CD4-positive, alpha-beta T cell treated with Interleukin-12 subunit alpha and Interleukin-12 subunit beta, for 1 hour (primary cell): ENCODE results near the gene USP17L10.
A peak's percentile ranks its signal among the peaks of the same experiment; 100 is the strongest.
"Not testable (repeated sequence)": the region's sequence is repeated elsewhere in the genome, so short reads cannot be mapped to it uniquely, and the experiment has no call there.

ENCODE experiments used
- DNase-seq: peaks from one replicate; pipeline ENCODE4 v3.0.0-alpha.2; 2020

Gene USP17L10, protein sequence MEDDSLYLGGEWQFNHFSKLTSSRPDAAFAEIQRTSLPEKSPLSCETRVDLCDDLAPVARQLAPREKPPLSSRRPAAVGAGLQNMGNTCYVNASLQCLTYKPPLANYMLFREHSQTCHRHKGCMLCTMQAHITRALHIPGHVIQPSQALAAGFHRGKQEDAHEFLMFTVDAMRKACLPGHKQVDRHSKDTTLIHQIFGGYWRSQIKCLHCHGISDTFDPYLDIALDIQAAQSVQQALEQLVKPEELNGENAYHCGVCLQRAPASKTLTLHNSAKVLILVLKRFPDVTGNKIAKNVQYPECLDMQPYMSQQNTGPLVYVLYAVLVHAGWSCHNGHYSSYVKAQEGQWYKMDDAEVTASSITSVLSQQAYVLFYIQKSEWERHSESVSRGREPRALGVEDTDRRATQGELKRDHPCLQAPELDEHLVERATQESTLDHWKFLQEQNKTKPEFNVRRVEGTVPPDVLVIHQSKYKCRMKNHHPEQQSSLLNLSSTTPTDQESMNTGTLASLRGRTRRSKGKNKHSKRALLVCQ

DNA sequence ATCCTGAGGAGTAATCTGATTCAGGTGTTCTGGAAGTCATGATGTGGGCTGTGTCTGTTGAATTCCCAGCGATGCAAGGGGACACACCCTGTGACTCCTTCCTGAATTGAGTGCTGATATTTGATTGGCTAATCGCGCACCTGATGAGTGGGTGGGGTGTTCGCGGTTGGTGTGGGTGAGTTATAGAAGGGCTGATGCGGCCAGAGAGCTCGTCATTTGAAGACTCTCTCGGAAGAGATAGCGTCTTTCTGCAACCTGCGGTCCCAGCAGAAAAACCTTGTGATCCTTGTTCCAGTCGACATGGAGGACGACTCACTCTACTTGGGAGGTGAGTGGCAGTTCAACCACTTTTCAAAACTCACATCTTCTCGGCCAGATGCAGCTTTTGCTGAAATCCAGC is at the start of gene USP17L10:
Gene USP17L10, plus strand, starts transcription at position 301 of the 400 bp plus-strand sequence. Its CDS starts 0 bp downstream, at position 301.
- DNase-seq: not testable (repeated sequence)

DNA sequence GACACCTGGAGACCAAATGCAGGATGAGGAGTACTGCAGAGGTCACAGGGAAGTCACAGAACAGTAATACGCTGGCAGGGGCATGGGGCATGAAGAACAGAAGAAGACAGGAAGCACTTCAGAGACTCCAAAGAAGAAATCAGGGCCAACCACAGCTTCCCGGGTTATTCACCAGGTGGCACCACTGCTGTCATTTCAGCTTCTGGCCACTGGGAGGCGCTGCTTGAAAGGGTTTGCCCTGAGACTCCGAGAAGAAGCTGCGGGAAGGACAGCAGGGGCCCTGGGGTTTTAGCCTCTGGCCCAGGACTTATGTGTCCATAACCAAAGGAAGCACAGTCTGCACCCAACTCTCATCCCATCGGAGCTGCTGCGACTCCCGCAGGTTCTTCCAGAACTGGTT is 44.5 kb upstream of the USP17L10 start:
- DNase-seq: peak; percentile 60

DNA sequence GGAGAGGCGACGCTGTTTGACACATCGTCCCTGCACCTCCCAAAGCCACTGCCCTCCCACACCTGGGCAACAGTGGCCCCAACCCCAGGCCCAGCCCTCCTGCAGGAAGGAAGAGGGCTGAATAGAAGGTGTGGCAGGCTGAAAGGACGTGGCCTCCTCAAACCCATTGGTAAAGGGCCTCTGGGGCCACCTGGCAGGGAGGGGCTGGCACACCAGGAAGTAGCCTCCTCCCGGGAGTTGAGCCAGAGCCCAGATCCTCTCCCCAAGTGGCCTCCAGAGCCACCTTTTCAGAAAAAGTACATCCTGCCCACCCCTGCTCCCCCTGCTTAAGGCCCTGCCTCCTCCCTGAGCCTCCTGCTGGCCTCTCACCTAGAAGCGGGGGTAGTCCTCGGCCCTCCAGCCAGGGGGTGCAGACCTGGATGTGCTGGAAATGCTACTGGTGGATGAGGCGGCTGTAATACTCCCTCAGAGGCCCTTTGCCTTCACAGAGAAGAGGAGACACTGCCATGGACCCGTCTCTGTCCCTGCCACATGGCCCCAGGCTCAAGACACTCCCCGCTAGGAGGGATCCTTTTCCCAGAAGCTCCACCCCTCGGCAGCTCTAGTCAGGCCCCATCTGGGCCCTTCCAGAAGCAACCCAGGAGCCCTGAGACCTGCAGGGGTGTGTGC is 40.5 kb upstream of the USP17L10 start, which contains the start of gene FAM90A26:
Gene FAM90A26, plus strand, starts transcription at position 619 of the 669 bp plus-strand sequence. CDS start 2,764 bp downstream, outside the sequence.
- not testable (repeated sequence) for DNase-seq

DNA sequence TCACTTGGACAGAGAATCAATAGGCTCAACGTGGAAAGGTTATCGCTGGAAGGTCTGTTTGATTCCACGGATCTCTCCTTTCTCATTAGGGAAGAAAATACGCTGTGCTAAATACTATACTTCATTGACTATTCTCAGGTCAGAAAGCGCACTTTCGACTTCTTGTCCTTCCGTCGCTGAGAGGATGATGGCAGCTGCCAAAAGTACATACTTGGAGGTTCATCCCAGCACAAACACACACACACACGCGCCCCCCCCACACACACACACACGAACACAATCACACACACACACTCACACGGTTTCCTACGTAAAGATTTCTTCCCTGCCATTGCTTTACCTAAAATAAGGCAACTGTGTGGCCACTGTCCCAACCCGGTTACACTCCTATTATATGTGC is 4.2 kb downstream of the USP17L10 start:
- not testable (repeated sequence) for DNase-seq

GRCh38 chr4:9215105-9215504 is 4.6 kb downstream of the USP17L10 start, which contains the start of gene USP17L11:
Gene USP17L11 (plus strand): TSS chr4:9215405. CDS start chr4:9215405, 0 bp downstream.
- not testable (repeated sequence) for DNase-seq

- DNase-seq: not testable (repeated sequence)
Measured at GRCh38 chr4:9219852-9220251, 9.4 kb downstream of the USP17L10 start, which contains the start of gene USP17L12. Gene USP17L12 (plus strand): TSS chr4:9220152. CDS start chr4:9220152, 0 bp downstream.

GRCh38 chr4:9224596-9224995 is 14.1 kb downstream of the USP17L10 start, which contains the start of gene USP17L13:
Gene USP17L13 (plus strand): TSS chr4:9224896. CDS start chr4:9224896, 0 bp downstream.
- DNase-seq: not testable (repeated sequence)

DNA sequence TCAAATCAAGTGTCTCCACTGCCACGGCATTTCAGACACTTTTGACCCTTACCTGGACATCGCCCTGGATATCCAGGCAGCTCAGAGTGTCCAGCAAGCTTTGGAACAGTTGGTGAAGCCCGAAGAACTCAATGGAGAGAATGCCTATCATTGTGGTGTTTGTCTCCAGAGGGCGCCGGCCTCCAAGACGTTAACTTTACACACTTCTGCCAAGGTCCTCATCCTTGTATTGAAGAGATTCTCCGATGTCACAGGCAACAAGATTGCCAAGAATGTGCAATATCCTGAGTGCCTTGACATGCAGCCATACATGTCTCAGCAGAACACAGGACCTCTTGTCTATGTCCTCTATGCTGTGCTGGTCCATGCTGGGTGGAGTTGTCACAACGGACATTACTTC is 19.8 kb downstream of the USP17L10 start:
- not testable (repeated sequence) for DNase-seq

DNA sequence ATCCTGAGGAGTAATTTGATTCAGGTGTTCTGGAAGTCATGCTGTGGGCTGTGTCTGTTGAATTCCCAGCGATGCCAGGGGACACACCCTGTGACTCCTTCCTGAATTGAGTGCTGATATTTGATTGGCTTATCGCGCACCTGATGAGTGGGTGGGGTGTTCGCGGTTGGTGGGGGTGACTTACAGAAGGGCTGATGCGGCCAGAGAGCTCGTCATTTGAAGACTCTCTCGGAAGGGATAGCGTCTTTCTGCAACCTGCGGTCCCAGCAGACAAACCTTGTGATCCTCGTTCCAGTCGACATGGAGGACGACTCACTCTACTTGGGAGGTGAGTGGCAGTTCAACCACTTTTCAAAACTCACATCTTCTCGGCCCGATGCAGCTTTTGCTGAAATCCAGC is 23.6 kb downstream of the USP17L10 start, which contains the start of gene USP17L15:
Gene USP17L15, plus strand, starts transcription at position 301 of the 400 bp plus-strand sequence. Its CDS starts 0 bp downstream, at position 301.
- DNase-seq: not testable (repeated sequence)

DNA sequence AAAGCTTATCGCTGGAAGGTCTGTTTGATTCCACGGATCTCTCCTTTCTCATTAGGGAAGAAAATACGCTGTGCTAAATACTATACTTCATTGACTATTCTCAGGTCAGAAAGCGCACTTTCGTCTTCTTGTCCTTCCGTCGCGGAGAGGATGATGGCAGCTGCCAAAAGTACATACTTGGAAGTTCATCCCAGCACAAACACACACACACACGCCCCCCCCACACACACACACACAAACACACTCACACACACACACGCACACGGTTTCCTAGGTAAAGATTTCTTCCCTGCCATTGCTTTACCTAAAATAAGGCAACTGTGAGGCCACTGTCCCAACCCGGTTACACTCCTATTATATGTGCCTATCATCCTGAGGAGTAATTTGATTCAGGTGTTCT is 28.0 kb downstream of the USP17L10 start:
- DNase-seq: peak; percentile 2

- not testable (repeated sequence) for DNase-seq
Measured at GRCh38 chr4:9243579-9243978, 33.1 kb downstream of the USP17L10 start, which contains the start of gene USP17L17. Gene USP17L17 (plus strand): TSS chr4:9243879. CDS start chr4:9243879, 0 bp downstream.

DNA sequence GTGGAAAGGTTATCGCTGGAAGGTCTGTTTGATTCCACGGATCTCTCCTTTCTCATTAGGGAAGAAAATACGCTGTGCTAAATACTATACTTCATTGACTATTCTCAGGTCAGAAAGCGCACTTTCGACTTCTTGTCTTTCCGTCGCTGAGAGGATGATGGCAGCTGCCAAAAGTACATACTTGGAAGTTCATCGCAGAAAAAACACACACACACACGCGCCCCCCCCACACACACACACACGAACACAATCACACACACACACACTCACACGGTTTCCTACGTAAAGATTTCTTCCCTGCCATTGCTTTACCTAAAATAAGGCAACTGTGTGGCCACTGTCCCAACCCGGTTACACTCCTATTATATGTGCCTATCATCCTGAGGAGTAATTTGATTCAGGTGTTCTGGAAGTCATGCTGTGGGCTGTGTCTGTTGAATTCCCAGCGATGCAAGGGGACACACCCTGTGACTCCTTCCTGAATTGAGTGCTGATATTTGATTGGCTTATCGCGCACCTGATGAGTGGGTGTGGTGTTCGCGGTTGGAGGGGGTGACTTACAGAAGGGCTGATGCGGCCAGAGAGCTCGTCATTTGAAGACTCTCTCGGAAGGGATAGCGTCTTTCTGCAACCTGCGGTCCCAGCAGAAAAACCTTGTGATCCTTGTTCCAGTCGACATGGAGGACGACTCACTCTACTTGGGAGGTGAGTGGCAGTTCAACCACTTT is 37.7 kb downstream of the USP17L10 start, which contains the start of gene USP17L18:
Gene USP17L18, plus strand, starts transcription at position 678 of the 728 bp plus-strand sequence. Its CDS starts 0 bp downstream, at position 678.
- DNase-seq: not testable (repeated sequence)

GRCh38 chr4:9253078-9253477 is 42.6 kb downstream of the USP17L10 start, which contains the start of gene USP17L19:
Gene USP17L19 (plus strand): TSS chr4:9253378. CDS start chr4:9253378, 0 bp downstream.
- DNase-seq: not testable (repeated sequence)

- not testable (repeated sequence) for DNase-seq
Measured at GRCh38 chr4:9257824-9258223, 47.4 kb downstream of the USP17L10 start, which contains the start of gene USP17L20. Gene USP17L20 (plus strand): TSS chr4:9258124. CDS start chr4:9258124, 0 bp downstream.
